Measurements from ENCODE around the gene EYA2.

GRCh38 chr20:47080365-47080764, 185.7 kb downstream of the EYA2 start:
- TF ChIP-seq BHLHE40 (IDR thresholded peaks at IDR 0.05; ENCODE audit: borderline replicate concordance) = no peak
- TF ChIP-seq CTBP1 (IDR thresholded peaks at IDR 0.05; ENCODE audit: borderline replicate concordance) = no peak
- TF ChIP-seq SUZ12 (IDR thresholded peaks at IDR 0.05) = no peak
- TF ChIP-seq LEF1 (IDR thresholded peaks at IDR 0.05; ENCODE audit: borderline replicate concordance) = no peak
- TF ChIP-seq SP1 (IDR thresholded peaks at IDR 0.05) = no peak
- TF ChIP-seq PKNOX1 (IDR thresholded peaks at IDR 0.05) = no peak

Data from HEK293T (cell line).